Stimulated activated CD4-positive, alpha-beta T cell treated with anti-CD3 and anti-CD28 coated beads, Interleukin-4, amount 100 ng/mL, for 24 hours (primary cell): ENCODE results near the gene C1orf146.
"Not testable (repeated sequence)": the region's sequence is repeated elsewhere in the genome, so short reads cannot be mapped to it uniquely, and the experiment has no call there.

Source experiments
- DNase-seq: peaks from one replicate; pipeline ENCODE4 v3.0.0-alpha.2; 2020

C1orf146 gene, protein sequence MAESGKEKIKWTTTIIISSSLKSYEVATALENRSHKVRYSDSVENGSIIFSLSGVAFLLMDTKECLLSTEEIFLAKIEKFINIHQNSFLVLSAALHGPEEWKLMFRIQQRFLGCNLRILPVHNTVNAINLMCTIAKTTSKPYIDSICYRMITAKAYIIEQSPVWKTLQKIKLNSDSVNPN

DNA sequence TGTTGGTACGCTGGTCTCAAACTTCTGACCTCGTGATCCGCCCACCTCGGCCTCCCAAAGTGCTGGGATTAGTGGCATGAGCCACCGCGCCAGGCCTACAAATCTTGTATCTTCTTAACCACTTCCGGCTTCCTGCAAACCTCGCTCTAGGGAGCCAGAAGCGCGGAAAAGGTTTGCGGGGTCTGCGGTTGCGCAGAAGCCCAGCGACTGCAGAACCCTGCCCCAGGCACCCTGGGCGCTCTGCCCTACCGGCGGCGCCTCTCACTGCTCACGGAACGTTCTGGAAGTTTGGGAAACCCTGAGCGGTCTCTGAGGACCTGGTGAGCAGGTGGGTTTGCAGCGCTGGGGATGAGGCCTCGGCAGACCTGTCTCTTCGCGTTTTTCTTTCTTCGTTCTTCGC lies at the start of gene C1orf146:
Gene C1orf146, plus strand, starts transcription at position 195 of the 400 bp plus-strand sequence. CDS start 13,506 bp downstream, outside the sequence.
- no peak for DNase-seq

DNA sequence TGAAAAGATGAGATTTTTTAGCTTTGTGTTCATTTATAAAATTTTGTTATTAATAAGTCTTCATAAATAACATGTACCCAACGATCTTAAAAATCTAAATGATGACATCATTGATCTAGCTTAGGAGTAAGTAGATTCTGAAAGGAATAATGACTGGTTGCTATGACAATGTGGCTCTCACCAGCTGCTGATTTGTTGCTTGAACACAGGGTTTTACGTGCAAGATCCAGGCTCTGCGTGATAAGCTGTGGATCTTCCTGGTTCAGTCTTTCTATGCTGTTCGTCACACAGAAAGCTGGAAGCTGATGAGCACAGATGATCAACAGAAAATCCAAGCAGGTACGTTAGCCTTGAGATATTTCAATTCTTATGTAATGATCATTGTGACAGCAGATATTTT lies 49.1 kb upstream of the C1orf146 start:
- no peak for DNase-seq

DNA sequence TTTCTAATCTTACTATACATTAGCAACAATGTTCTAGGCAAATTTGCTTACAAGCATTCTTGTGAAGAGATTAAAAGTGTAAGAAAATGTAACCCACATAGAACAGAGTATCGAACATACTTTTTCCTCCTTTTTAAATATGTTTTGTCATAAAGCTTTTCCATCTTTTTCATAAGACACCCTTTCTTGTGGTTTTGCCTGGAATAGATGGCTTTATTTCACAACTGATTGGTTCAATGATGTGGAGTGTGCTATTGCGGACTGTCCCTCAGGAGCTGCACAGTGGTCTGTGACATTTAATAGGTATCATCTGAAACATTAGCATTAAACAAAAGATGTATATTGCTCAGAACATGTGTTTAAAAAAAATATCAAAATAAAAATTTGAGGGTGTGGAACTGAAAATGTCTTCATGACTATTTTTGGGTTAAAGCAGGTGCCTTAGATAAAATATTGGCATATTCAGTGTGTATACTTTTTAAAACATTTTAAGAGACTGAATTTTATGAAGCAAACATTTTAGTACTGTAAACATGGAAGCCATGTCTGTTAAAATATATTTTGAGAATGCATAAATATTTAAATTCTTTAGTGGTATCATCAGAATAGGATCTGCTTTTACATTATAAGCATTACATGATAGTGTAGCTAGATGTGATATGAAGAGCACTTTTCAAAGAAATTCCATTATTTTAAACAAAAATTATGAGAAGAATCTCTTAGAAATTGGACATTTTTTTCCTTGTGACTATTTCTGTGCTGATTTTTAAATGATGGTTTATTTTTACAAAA lies 48.3 kb upstream of the C1orf146 start:
- DNase-seq: no peak

DNA sequence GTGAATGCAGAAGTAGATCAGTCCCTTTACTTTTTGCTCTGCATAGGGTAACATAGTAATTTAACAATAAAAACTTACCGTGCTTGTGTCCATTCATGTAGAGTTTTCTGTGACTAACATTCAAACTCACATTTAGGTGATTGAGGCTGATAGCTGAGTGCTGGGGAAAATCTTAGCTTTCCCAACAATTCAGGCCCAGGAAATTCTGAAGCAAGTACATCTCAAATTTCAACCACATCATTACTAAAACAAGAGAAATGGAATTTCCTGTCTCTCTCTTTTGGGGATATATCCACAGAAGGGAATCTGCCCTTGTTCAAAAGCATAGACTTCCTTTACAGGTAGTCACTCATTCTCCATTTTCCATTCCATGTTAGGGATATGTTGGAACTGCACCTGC lies 33.1 kb upstream of the C1orf146 start:
- DNase-seq: no peak

DNA sequence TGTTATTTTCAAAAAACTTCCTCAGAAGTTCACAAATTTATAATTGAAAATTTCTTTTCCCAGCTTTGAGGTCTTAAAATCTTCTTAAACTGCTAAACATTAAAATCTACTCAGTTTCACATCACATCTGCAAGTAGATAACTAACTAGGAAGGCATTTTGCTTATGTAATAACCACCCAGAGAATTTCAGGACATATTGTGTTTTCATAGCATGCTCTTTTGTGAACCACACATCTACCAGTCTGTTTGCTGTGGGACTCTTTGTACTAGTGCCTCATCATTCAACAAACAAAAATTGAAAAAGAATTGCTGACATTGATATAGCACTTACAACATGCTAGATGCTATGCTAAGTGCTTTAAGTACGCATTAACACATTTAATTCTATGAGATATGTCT lies 31.6 kb upstream of the C1orf146 start:
- DNase-seq: no peak

DNA sequence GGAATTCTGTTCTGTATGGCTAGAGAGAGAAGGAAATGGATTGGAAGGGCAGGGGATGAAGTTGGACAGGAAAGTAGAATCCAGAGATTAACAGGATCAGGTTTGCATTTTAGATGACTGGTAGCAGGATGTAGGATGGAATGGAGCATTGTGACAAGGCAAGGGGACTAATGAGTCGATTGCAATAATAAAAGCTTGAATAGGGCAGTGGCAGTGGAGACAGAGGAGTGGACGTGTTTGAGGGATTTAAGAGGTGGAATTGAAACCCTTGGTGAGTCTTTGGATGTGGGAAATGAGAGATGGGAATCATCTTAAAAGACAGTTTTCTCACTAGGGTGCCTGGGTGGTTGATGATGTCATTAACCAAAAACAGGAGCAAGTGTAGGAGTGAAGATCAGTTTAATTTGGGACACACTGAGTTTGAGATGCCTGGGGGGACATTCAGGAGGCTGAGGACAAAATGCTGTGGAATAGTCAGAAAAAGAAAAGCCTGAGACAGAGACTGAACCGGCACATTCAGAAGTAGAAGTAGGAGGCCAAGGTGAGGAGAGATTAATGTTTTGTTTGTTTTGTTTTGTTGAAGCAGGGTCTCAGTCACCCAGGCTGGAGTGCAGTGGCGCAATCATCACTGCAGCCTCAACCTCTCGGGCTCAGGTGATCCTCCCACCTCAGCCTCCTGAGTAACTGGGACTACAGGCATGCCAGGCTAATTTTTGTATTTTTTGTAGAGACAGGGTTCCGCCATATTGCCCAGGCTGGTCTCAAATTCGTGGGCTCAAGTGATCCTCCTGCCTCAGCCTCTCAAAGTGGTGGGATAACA lies 29.1 kb upstream of the C1orf146 start:
- no peak for DNase-seq

DNA sequence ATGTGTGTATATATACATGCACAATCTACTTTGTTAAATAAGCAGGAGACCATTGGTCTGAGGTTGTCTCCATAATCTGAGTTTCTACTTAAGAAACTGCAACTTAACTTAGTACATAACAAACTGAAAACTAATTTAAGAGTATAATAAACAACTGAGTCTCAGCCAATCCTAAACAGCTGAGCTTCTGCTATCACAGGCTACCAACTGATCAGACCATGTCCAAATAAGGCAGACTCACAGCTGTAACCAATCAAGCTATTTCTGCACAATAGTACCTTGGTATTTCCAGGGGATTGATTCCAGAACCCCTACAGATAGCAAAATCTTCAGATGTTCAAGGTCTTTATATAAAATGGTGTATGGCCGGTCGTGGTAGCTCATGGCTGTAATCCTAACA lies 26.0 kb upstream of the C1orf146 start:
- DNase-seq: no peak

DNA sequence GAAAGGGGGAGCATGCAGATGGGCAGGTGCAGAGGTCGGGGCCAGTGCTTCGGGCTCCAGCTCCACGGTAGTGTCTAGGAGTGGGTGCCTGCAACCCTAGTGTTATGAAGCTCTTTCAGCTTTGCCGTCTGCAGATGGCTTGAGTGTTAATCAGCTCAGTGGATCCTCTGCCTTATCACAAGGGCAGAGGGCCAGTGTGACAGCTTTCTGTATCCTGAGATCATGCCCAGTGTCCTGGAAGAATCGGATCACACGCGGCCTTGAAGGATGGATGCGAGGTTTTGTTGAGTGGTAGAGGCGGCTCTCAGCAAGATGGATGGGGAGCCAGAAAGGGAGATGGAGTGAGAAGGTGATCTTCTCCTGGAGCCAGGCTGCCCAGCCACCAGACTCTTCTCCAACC lies 25.5 kb upstream of the C1orf146 start:
- no peak for DNase-seq

DNA sequence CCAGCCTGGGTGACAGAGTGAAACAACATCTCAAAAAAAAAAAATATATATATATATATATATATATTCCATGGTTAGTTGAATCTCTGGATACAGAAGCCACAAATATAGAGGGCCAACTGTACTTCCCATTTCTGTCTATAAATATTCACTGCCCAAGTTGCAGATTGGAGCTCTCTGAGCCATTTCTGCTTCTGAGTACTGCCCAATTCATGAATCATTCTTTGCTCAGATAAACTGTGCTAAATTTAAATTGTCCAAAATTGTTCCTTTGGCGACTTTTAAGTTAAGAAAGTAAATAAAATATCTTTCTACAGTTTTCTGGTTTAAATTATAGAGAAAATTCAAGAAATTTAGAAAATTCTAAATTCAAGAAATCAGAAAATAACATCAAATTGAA lies 23.2 kb upstream of the C1orf146 start:
- DNase-seq: no peak

DNA sequence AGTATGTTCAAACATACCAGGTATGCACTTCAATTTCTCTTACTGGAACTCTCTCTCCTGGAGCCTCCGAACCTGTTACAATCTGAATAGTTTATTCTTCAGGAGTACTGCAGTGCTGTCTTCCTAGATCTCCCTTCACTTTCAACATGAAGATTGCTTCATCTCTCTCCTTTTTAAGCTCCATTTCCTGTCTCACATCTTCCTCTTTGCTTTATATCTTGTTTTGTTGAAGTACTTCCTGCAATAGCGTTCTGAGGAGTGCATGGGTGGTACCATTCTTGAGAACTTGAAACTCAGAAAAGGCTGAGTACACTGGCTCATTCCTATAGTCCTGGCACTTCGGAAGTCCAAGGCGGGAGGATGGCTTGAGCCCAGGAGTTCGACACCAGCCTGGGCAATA lies 15.7 kb upstream of the C1orf146 start:
- DNase-seq: no peak

DNA sequence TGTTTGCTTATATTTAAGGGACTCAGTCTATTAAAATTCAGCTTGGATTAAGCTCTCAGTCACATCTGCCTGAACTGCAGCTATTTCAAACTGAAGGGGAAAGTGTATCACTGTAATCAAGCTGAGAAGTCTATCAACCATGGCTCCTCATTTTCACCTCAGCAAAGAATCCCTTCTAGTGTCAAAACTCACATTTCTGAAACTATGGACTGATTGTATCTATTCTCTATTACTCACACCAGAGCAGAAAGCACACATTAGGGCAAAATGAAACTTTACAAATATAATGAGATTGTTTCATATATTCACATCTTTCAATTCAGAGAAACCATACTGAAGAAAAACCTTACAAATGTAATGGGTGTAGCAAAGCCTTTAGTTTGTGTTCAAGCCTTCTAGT lies 14.6 kb upstream of the C1orf146 start:
- DNase-seq: no peak

DNA sequence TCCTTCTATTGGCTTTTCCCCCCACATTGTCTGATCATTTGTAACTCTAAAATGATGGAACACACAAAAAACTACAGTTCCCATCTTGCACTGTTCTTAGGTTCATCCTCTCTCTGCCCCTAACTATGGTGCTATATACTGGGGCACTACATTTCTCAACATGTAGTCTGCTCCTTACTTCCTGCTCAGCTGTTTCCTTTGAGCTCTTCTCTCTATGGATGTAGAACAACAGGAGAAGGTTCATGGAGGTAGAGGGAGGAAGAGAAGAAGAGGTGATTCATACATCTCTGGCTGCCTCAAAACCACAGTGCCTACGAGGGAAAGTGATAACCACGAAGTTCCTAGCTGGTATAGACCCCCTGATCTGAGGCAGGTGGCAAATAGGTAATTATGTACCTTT lies 7.0 kb upstream of the C1orf146 start:
- no peak for DNase-seq

DNA sequence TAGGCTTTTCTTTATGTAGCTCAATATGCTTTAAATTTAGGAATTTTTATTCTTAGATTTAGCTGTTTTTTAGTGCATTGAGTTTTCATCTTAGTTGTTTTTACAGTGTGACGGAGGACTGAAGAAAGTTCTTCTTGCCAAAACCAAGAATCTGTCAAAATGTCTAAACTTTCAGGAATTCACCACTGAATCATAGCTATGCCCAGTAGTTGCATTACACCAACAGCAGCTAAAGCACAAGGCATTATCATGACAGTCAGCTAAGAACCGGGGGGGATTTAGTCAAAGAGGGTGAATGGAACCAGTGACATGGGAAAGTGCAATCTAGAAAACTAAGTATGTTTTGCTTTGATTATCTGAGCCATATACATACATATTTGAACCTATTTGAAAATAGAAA lies 6.5 kb upstream of the C1orf146 start:
- no peak for DNase-seq

DNA sequence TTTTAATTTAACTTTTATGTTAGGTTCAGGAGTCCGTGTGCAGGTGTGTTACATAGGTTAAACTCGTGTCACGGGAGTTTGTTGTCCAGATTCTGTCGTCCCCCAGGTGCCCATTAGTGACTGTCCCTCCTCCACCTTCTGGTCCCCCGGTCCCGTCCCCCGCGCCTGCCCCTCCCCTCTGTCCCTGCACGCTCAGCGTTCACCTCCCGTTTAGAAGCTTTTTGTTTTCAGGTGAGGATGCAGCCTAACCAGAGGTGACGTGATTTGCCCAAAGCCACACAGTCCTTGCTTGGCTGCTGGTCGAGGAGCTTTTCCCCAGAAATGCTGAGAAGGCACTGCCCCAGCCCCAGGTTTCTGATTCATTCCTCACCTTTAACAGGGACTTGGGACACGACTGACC lies 844 bp downstream of the C1orf146 start:
- no peak for DNase-seq

DNA sequence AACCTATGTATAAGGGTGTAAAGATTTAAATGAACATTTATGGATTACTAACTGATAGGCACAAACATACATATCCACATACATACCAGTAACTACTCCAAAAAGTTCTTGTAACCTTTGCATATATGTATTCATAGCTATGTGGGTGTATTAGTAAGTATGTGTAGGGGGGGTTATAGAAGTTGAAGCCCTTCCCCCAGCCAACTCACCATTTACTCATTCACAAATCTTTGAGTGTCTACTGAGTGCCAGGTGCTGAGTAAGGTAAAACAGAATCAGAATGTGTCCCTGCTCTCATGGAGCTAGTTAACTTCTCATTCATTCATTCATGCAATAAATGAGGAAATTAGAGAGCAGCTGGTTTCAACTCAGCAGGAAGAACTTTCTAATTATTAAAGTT lies 1.3 kb downstream of the C1orf146 start:
- no peak for DNase-seq

DNA sequence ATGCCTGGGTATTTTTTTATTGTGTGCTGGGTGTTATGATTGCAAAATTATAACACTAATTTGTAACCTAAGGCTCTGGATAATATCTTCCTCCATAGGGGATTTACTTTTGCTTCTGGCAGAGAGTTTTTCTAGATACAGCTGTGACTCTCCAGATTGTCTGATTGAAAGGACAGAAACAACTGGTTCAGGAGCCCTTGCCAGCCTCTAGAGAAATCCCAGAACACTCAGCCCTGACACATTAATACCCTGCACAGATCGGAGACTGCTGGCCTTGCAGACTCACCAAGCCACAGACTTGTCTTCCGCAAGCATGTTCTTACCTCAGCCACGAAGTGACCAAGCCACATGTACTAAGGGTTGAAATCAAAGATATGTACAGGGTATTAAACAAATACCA lies 10.7 kb downstream of the C1orf146 start:
- no peak for DNase-seq

DNA sequence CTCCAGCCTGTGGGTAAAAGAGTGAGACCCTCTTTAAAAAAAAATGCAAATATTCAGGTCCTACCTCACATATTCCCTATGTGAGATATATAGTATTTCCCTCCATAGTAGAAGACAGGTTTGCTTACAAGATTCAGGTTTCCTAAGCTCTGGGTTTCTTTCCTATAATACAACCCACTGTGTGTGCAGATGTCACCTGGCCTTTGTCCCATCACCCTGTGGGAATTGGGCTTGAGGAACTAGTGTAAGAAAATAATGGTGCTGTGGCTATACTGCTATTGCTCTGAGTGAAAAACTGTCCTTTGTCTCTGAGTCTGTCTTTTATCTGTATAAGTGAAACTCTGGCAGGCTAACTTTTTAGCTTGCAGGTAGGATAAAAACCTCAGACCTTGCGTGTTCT lies 13.0 kb downstream of the C1orf146 start:
- no peak for DNase-seq

DNA sequence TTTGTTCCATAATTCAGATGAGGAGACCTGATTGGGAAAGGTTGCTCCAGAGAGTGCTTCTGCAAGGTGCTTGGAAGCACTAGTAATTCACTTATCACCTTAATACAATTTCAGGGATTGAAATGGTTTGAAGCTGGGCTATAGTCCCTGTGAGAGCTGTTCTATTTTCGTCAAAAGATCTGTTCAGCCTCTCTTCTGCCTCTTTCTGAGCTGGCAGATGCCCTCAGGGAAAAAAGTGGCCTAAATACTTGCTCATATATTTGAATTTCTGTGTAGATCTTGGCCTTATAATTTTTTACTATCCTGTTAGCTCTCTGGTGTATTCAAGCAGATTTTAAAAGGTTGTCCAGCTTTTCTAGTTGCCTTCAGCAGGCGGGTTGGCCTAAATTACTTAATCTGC lies 22.3 kb downstream of the C1orf146 start:
- no peak for DNase-seq

DNA sequence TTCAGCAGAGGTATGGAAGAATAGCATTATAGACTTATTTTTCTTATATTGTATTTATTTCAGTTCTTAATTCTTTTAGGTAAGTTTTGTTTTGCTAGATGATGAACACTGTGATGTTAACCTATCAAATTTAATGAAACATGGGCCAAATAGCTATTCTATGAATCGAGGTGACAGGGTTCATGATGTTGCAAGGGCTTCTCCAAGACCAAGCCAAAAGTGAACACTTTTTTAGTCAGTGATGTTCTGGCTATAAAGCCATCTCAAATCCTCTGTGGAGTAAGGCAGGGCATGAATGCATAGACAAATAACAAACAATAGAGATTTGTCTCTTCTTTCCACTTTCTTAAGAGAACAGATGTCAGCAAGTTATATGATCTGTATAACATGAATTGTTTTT lies 26.7 kb downstream of the C1orf146 start:
- DNase-seq: no peak

DNA sequence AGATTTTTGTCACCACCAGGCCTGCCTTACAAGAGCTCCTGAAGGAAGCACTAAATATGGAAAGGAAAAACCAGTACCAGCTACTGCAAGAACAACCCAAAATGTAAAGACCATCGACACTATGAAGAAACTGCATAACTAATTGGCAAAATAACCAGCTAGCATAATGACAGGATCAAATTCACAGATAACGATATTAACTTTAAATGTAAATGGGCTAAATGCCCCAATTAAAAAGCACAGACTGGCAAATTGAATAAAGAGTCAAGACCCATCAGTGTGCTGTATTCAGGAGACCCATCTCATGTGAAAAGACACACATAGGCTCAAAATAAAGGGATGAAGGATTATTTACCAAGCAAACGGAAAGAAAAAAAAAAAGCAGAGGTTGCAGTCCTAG lies 37.0 kb downstream of the C1orf146 start:
- not testable (repeated sequence) for DNase-seq

DNA sequence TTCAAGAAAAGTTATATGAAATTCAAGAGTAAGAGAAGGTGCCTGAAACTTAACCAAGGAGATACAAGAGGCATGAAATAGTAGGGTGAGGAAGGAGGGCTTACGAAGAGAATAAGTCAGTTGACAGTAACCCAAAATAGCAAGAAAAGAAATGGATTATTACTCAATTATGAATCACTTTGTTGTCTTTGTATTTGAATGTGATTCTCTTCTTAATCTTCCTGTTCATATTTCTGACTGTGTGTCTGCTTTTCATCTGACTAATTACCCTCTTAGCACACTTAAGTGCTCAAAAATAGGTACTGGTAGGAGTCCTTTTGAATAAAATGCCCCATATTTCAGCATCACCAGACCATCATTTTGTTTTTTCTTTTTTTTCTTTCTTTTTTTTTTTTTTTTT lies 41.6 kb downstream of the C1orf146 start:
- DNase-seq: no peak

DNA sequence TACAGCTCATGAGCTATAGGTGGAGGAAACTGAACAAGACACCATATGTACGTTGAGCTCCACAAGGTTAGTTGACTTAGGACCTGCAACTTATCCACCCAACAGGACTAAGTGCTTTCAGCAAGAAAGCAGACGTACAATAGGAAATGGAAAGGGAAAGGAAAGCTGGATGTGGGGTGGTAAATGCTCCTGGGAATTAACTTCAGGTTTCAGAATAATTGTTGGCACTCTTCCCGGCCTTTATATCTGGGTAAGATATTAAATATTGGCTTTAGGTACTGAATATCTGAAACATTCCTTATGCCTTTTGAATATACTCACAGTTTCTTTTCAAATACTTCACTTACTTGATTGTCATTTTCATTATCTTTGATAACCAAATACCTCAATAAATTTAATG lies 44.8 kb downstream of the C1orf146 start:
- DNase-seq: no peak

DNA sequence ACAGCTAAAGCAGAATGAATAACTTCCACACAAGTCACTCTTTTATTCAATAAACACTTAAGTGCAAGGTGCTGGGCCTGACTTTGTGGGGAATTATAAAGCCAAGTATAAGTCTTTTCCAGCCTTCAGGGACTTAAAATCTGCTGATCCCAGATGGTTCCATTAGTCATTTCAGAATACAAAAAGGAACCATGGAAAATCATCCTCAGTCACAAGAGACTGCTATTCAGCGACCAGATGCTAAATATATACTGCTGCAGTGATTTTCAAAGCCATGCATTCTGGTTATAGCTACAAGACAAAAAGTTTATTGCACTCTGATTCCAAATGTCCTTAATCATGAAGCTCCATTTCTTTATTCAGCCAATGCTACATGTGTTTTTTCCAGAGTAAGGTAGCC lies 55.3 kb downstream of the C1orf146 start:
- no peak for DNase-seq

DNA sequence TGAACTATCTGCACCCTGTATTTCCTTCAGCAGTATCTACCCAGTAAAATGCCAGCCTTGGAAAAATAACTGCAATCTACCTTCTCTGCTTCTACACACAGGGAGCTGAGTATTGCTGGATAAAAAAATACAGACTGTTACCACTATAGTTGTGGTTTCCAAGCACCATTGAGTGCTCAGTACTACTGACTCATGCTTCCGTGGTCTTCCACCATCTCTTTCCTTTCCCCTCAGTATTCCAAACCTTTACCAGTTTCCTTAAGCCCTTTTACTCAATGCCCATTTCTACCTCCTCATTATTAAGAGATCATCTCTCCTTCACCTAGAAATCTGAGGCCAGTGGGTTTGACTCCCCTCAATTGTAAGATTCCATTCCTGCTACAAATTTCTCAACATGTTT lies 57.2 kb downstream of the C1orf146 start:
- no peak for DNase-seq
